ENCODE measurements around the gene CYP46A1.

The CYP46A1 gene

GRCh38 chr14:99744199-99744872, 60.2 kb downstream of the CYP46A1 start:
- no peak for DNase-seq (ENCODE audit: low spot score)

- no peak for DNase-seq (ENCODE audit: low spot score)
Observed at GRCh38 chr14:99744873-99745224, 60.8 kb downstream of the CYP46A1 start.

- DNase-seq (ENCODE audit: low spot score) = no peak
Observed at GRCh38 chr14:99745307-99745951, 61.3 kb downstream of the CYP46A1 start.

- no peak for DNase-seq (ENCODE audit: low spot score)
Observed at GRCh38 chr14:99747167-99747566, 63.1 kb downstream of the CYP46A1 start.

- DNase-seq (ENCODE audit: low spot score) = no peak
Observed at GRCh38 chr14:99747582-99748330, 63.7 kb downstream of the CYP46A1 start.

- no peak for DNase-seq (ENCODE audit: low spot score)
Observed at GRCh38 chr14:99748529-99748928, 64.4 kb downstream of the CYP46A1 start.

- no peak for DNase-seq (ENCODE audit: low spot score)
Observed at GRCh38 chr14:99749142-99749541, 65.0 kb downstream of the CYP46A1 start.

- no peak for DNase-seq (ENCODE audit: low spot score)
Observed at GRCh38 chr14:99749763-99750715, 65.9 kb downstream of the CYP46A1 start.

- DNase-seq (ENCODE audit: low spot score) = no peak
Observed at GRCh38 chr14:99750746-99751450, 66.8 kb downstream of the CYP46A1 start.

GRCh38 chr14:99751539-99752485, 67.7 kb downstream of the CYP46A1 start:
- no peak for DNase-seq (ENCODE audit: low spot score)

- no peak for DNase-seq (ENCODE audit: low spot score)
Observed at GRCh38 chr14:99752486-99753121, 68.5 kb downstream of the CYP46A1 start.

GRCh38 chr14:99753225-99754140, 69.4 kb downstream of the CYP46A1 start:
- no peak for DNase-seq (ENCODE audit: low spot score)

GRCh38 chr14:99754141-99755067, 70.3 kb downstream of the CYP46A1 start:
- DNase-seq (ENCODE audit: low spot score) = no peak

GRCh38 chr14:99755068-99755405, 70.9 kb downstream of the CYP46A1 start:
- DNase-seq (ENCODE audit: low spot score) = no peak

GRCh38 chr14:99755629-99756603, 71.8 kb downstream of the CYP46A1 start:
- DNase-seq (ENCODE audit: low spot score) = peak; percentile 80

GRCh38 chr14:99756796-99757195, 72.7 kb downstream of the CYP46A1 start:
- no peak for DNase-seq (ENCODE audit: low spot score)
